Dermis microvascular lymphatic vessel endothelial cell (primary cell): Measurements from ENCODE around the gene FGD2. TPM values are rescaled to one million over a fixed set of nuclear protein-coding genes. Genes with fewer than 3 reads are reported as not detected.

Source experiments
- DNase-seq, 2 donors: peaks; one replicate each; pipeline versions ENCODE4 v3.0.0 to v3.0.0-alpha.2; 2010; ENCODE audit warnings: low read depth in 2 of 2
- total RNA-seq: library from RNA; depleted of rRNA; stranded (reverse); fragments of >200 nt; gene quantifications from 2 replicates; pipeline ENCODE4 v1.2.1, GENCODE V29; 2014

The FGD2 gene, protein sequence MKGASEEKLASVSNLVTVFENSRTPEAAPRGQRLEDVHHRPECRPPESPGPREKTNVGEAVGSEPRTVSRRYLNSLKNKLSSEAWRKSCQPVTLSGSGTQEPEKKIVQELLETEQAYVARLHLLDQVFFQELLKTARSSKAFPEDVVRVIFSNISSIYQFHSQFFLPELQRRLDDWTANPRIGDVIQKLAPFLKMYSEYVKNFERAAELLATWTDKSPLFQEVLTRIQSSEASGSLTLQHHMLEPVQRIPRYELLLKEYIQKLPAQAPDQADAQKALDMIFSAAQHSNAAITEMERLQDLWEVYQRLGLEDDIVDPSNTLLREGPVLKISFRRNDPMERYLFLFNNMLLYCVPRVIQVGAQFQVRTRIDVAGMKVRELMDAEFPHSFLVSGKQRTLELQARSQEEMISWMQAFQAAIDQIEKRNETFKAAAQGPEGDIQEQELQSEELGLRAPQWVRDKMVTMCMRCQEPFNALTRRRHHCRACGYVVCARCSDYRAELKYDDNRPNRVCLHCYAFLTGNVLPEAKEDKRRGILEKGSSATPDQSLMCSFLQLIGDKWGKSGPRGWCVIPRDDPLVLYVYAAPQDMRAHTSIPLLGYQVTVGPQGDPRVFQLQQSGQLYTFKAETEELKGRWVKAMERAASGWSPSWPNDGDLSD
- total RNA-seq: not detected in 2 replicates

DNA sequence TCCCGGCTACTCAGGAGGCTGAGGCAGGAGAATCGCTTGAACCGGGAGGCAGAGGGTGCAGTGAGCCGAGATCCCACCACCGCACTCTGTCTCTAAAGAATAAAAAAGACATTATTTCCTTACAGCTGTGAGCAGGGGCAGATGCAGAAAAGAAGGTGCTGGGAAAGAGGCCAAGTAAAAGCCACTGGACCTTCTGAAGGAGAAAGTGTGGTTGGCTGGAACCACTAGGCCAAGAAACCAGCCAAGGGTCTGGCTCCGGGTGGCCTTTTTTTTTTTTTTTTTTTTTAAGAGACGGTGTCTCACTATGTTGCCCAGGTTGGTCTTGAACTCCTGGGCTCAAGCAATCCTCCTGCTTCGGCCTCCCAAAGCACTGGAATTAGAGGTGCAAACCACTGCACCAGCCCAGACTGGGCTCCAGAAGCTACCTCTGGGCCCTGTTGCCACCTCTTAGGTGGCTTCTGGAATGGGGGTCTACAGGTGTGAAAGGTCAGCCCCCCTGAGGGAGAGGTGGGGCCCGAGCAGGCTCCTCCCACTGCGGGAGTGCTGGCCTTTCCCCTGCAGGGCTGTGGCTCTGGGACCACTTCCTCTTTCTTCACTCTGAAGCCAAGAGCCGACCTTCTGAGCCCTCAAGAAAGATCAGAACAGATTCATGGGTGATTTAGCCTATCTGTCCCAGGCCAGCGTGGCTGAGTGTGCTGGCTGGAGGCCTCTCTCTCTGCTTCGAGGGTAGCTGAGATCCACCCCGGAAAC, at the start of gene FGD2:
TSS of gene FGD2 (plus strand) at position 595 of the 750 bp plus-strand sequence. CDS start 163 bp downstream, outside the sequence.
- DNase-seq: no peak

DNA sequence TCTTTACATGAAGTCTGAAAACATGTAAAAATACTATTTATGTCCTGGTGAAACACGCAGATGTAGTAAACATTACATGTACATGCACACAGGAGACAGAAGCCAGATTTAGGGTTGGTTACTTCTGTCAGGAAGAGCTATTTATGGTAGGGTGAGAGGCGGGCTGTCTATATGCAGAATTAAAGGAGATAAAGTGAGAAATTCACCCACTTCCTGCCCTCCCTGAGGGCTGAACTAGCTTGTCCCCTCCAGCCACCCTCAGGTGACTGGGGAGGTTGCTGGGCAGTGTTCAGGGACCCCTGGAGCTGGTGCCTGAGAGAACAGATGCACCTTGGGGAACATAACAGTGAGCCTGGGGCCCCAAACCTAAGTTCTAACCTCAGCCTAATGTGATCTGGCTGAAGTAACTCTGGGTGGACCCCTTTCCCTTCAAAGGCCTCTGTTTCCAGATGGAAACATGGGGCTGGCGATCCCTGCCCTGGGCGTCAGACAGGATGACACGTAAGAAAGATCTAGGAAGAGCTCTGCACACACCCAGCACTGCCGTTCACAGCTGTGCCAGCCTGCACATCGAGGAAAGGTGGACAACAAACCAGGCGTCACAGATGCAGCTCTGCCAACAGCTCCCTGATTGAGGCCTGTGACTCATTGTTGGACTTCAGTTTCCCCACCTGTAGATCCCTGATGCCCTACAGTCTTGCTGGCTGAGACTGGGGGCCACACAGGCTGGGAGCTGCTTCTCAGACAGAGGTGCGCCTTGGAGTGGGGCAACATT, 49.6 kb upstream of the FGD2 start:
- peak in 1 of 2 donors; percentile 63 for DNase-seq

DNA sequence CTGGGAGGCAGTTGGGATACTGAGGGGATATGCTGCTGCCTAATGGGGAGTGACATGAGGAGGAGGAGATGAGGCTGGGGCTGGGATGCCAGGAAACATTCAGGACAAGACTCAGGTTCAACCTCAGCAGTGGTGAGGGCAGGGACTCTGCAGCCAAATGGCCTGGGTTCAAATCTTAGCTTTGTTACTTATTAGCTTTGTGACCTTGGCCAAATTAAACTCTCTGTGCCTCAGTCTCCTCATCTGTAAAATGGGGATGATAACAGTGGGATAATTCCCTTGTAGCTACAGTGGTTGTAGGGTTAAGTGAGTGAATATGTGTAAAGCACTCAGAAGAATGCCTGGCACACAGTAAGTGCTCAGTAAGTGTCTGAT, 49.0 kb upstream of the FGD2 start:
- no peak for DNase-seq

DNA sequence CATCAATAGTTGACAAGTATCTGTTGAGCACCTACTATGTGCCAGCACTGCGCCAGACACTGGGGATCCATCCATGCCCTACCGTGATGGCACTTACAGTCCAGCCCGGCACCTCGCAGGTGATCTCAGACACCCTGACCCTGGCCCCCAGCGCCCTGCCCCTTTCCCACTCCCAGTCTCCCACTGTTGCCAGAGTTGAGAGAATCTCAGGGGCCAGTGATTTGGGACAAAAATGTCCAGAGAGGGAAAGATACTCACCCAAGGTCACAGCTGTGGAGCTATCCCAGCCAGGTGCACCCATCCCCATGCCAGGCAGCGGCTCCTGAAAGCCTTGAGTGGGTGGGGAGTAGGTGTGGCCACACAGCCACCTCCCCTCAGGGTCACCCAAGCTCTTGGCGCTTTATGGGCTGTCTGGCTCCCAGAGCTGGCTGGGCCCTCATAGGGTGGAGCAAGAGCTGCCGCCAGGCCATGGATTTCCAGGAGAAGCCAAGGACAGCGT, 47.6 kb upstream of the FGD2 start:
- DNase-seq: no peak

DNA sequence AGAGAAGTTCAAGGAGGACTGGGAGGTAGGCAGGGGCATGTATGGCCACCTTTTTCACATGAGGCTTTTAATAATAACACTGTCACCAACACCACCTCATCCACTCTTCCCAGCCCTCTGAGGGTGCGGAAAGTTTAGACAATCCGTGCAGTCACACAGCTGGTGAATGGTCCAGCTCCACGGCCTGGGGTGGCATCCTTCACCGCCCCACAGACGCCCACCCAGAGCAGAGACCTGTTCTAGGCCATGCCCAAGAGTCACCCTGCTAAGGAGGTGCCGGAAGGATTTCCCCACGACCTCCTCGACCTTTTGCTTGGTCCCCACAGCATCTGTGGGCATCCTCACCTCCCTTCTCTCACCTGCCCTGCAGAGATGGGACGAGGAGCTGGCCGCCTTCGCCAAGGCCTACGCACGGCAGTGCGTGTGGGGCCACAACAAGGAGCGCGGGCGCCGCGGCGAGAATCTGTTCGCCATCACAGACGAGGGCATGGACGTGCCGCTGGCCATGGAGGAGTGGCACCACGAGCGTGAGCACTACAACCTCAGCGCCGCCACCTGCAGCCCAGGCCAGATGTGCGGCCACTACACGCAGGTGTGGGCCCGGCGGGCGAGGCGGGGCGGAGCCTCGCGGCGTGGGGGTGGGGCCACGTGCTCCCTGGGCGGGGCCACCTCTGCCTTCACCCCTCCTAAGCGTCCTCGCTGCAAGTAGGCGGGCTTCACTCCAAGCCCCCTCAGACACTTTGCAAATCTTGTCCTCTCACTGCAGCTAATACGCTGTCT, 46.5 kb upstream of the FGD2 start:
- no peak for DNase-seq

DNA sequence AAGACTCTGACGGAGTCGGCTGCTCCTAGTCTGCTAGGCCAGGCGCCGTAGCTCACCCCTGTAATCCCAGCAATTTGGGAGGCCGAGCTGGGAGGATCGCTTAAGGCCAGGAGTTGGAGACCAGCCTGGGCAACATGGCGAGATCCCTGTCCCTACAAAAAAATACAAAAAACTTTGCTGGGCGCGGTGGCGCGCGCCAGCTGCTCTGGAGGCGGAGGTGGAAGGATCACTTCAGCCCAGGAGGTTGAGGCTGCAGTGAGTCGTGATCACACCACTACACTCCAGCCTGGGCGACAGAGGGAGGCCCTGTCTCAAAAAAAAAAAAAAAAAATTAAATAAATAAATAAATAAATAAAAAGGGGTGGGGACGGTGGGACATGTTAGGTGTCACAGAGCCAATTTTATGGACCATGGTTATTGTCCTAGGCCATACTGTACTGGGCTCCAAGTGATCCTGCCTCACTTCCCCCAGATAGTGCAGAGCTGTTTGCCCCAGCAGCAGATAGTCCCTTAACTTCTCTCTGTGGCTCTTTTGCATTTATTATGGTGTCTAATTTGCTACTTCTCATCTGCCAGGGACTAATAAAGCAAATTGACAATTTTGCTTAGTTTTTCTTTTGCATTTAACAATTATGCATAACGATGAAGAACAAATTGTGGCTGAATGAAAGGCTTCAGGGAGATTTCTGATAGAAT, 45.8 kb upstream of the FGD2 start:
- no peak for DNase-seq

DNA sequence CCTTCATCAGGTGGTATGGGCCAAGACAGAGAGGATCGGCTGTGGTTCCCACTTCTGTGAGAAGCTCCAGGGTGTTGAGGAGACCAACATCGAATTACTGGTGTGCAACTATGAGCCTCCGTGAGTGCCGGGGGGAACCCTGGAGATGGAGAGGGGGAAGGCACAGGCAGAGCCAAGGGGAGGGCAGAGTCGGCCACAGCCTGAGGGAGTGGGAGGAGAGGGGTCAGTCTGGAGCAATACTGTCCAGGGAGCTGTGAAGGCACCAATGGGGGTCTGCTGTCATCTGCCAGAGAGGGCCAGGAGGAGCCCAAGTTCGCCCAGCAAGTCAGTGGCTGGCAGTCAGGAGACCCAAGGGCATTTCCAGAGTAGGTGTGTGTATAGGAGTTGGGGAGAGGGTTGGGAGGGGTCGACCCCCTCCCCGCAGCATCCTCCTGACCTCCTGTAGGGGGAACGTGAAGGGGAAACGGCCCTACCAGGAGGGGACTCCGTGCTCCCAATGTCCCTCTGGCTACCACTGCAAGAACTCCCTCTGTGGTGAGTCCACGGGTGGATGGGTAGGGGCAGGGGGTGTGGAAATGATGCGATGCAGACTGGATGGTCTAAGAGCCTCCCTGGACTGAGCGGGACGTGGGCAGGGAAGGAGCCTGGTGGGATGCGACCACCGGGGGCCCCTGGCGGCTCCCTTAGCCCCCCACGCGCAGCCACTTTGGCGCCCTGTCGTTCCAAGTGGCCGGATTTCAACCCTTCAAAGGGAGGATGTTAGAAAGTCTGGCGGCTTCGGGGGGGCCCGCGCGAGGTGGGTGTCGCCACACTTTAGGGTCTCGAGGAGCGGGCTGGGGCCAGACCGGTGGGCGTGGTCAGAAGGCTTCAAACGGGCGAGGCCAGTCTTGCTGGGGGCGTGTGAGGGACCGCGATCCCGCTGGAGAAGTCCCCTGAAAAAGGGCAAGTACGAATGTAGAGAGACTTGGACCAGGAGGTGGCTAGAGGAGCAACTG, 43.7 kb upstream of the FGD2 start:
- no peak for DNase-seq

DNA sequence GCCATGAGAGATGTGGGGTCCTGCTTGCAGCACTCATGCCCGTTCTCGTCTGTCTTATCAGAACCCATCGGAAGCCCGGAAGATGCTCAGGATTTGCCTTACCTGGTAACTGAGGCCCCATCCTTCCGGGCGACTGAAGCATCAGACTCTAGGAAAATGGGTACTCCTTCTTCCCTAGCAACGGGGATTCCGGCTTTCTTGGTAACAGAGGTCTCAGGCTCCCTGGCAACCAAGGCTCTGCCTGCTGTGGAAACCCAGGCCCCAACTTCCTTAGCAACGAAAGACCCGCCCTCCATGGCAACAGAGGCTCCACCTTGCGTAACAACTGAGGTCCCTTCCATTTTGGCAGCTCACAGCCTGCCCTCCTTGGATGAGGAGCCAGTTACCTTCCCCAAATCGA, 42.6 kb upstream of the FGD2 start:
- DNase-seq: no peak

DNA sequence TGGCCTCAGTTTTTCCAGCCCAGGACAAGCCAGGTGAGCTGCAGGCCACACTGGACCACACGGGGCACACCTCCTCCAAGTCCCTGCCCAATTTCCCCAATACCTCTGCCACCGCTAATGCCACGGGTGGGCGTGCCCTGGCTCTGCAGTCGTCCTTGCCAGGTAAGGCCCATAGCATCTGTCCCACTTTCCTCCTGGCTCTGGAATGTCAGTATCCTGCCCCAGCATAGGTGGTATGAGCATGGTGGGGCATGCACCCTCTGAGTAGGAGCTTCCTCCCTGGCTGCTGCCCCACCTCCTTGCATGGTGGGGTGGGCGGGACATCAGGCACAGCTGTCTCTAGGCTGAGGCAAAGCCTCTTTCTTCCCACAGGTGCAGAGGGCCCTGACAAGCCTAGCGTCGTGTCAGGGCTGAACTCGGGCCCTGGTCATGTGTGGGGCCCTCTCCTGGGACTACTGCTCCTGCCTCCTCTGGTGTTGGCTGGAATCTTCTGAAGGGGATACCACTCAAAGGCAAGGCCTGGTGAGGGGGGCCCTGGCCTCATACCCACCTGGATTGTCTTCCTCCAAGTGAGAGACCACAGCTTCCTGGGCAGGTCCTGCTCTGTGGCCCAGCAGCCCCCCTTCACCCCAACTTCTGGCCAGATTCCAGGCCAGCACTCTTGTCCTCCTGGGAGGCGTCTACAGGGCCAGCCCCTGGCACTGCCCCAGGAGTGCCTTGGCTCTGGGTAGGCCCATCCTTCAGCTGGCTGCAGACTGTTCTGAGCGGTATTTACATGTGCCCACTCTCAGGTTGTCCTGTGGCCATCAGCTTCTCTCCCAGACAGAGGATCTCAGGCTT, 41.8 kb upstream of the FGD2 start:
- DNase-seq: no peak

DNA sequence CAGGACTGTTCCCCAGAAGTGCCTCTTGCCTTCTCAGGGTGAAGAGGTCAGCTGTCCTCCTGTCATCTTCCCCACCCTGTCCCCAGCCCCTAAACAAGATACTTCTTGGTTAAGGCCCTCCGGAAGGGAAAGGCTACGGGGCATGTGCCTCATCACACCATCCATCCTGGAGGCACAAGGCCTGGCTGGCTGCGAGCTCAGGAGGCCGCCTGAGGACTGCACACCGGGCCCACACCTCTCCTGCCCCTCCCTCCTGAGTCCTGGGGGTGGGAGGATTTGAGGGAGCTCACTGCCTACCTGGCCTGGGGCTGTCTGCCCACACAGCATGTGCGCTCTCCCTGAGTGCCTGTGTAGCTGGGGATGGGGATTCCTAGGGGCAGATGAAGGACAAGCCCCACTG, 41.1 kb upstream of the FGD2 start:
- DNase-seq: no peak

DNA sequence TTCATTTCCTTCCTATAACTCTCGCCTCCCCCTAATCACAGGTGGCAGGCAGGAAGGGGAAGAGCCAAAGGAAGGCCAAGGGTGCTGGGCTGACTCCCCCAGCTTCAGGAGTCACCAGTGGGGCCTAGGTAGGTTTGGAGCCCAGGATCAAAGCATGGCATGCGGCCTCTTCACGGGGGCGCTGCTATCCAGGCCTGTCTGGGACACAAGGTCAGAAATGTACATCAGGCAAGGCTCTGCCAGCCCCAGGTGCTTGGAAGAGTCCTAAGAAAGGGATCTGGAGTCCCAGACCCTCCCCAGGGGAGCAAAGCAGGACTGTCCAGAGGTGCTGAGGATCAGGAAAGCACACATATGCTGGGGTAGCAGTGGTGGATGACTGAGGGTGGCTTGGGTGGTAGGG, 40.5 kb upstream of the FGD2 start:
- DNase-seq: no peak

DNA sequence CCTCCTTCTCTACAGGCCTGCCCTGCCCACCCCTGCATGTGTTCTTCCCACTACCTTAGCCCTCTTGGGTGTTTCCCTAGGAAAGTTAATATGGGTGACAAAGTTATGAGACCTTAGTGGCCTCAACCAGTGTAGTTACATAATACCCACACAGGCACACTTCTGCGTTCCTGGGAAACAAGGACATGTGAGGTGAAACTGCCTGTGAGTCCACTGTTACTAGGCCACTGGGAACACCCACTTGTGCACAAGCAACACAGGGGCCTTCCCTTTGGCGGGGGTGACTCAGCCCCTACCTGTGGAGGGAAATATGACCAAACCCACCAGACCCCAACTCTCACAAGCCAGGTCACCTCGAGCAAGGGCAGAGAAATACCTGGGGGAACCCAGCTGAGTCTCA, 38.2 kb upstream of the FGD2 start:
- no peak for DNase-seq

DNA sequence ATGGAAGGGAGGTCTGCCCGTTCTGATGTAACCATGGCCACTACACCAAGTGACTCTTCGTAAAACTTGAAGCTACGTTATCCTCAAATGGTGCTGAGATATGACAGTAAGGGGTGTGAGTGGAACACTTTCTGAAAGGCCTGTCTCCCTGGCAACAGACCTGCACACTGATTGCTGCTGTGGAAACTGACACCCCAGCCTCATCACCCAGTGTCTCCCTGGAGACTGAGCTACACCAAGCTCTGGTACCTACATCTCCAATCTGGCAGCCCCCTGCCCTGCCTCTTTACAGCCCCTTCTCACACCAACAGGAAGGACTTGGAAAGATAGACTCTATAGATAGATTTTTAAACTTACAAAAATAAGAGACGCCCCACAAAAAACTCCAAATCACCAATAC, 37.7 kb upstream of the FGD2 start:
- no peak for DNase-seq

DNA sequence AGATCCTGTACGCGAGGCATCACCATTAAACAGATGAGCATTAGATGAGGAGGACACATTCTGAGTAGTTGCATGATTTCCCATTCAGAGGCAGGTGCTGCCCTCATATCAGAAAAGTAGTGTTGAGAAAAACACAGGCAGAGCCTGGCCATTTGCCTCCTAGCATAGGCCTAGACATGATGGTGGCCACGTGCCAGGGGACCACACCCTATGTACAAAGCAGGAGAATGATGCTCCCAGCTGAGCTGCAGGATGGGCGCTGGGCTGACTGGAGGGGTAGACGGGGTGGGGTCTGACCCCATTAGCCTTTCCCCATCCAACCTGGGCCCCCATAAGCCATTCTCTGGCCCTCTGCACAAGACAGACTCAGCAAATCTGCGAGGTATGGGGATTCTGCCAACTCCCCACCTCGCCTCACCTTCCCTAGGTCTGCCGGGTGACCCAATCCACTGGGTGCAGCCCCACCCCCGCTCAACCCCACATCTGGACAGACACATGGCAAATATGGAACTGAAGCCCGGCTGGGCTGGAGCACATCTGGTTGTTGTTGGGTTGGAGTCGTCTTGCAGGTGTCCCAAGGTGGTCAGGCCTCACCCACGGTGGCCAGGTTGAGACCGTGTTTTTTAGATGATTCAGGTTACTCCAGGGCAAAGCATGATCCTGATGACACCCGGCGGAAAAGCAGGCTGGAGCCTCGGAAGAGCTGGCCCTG, 37.0 kb upstream of the FGD2 start:
- DNase-seq: no peak

DNA sequence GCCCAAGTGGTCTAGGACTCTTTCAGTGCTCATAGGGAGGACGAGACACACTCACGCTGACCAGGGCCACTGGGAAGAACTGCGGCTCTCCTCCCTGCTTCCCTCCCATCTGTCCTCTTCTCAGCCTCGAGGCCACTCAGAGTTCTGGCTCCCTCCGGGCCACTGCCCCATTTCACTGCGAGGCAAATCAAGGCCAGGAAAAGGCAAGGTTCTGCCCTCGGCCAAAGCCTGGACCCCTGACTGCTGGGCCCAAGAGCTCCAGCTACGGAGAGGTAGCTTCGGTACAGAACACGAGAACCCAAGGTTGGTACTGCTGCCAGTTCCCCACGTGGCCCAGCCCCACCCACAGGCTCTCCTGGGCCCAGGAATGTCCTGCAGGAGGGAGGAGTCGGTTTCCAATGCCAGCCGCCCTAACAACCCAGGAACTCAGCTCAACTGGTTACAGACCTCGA, 36.2 kb upstream of the FGD2 start:
- DNase-seq: no peak

DNA sequence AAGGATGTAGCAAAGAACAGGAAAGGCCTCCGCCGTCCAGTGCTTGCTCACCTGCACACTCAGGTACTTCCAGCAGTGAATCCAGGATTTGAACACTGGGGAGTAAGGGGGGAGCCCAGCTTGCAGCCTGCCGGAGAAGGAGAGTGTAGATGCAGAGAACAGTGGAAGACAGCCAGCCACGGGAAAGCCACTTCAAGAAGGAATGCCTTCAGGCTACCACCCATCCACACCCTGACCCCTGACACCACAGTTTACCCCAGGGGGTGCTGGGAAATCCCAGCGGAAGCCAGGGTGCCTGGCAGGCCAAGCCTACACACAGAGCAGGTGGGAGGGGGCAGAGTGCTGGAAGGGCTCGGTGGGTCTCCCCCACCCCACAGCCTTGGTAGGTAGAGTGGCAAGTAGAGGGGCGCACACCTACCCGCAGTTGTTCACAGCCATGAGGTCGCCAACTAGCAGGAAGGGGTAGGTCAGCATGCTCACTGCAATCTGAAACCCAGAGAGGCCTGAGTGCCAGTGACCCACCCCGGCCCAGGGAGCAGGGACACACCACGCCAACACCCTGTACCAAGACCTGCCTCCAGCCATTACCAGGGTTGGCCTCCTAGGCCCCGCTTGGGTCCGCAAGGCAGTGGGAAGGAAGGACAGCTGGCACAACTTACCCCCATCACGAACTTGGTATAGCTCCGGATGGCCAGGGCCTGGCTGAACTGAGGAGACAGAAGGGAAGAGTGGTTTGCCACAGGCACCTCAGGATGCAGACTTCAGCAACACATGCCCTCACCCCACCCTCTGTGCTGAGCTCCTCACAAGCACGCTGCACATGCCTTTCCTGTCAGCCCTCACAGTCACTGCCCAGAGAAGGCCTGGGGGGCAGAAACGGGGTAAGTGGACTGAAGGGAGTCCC, 35.2 kb upstream of the FGD2 start:
- DNase-seq: no peak
